PFSK-1 (cell line): ENCODE measurements around the gene SLC6A12.

Experiments
- FOXP2 ChIP-seq: optimal IDR thresholded peaks from 2 replicates; pipeline ENCODE3; 2011; ENCODE audit warnings: borderline replicate concordance, control low read depth, inconsistent platforms; ENCODE audit not compliant: insufficient read depth; ENCODE audit errors: extremely low read length, extremely low read depth
- POLR2AphosphoS5 ChIP-seq: IDR thresholded peaks from 2 replicates; pipeline ENCODE4 v1.6.1; 2012; ENCODE audit warnings: low read depth, mild to moderate bottlenecking, control low read depth, low read length, moderate library complexity
- SIN3A ChIP-seq: IDR thresholded peaks from 2 replicates; pipeline ENCODE4 v1.6.1; 2012; ENCODE audit warnings: mild to moderate bottlenecking, low read length, moderate library complexity, borderline replicate concordance; ENCODE audit not compliant: insufficient read depth
- TAF1 ChIP-seq: IDR thresholded peaks from 2 replicates; pipeline ENCODE4 v1.6.1; 2012; ENCODE audit warnings: low read length, control low read depth, borderline replicate concordance; ENCODE audit not compliant: insufficient read depth
- TF ChIP-seq, protein P1 (sequence below), 2 experiments: IDR thresholded peaks; 2 replicates each; pipeline versions ENCODE4 v1.6.1 to v1.8.0; 2011 to 2012; ENCODE audit warnings: low read depth in 2 of 2, low read length in 2 of 2, control low read depth in 1 of 2, inconsistent platforms in 1 of 2, mild to moderate bottlenecking in 1 of 2, moderate library complexity in 1 of 2; ENCODE audit not compliant: insufficient read depth in 1 of 2

The SLC6A12 gene

DNA sequence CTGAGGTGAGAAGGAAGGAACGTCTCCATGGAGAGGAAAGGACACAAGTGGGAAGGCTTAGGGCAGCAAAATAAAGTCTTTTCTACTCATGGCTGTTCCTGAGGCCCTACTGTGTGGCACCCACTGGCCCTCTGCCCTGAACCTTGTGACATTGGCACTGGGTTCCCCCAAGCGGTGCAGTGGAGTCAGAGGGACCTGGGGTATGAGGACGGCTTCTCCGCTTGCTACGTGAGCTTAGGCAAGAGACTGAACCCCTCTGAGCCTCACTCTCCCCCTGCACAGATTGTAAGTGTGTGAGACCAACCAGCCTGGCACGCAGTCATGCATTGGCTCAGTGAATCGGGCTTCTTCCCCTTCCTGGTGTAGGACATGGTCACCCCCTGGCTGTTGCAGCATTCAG lies 19.7 kb downstream of the SLC6A12 start:
- TF ChIP-seq FOXP2, result no peak
- TF ChIP-seq TAF1, result no peak
- TF ChIP-seq, protein P1, sequence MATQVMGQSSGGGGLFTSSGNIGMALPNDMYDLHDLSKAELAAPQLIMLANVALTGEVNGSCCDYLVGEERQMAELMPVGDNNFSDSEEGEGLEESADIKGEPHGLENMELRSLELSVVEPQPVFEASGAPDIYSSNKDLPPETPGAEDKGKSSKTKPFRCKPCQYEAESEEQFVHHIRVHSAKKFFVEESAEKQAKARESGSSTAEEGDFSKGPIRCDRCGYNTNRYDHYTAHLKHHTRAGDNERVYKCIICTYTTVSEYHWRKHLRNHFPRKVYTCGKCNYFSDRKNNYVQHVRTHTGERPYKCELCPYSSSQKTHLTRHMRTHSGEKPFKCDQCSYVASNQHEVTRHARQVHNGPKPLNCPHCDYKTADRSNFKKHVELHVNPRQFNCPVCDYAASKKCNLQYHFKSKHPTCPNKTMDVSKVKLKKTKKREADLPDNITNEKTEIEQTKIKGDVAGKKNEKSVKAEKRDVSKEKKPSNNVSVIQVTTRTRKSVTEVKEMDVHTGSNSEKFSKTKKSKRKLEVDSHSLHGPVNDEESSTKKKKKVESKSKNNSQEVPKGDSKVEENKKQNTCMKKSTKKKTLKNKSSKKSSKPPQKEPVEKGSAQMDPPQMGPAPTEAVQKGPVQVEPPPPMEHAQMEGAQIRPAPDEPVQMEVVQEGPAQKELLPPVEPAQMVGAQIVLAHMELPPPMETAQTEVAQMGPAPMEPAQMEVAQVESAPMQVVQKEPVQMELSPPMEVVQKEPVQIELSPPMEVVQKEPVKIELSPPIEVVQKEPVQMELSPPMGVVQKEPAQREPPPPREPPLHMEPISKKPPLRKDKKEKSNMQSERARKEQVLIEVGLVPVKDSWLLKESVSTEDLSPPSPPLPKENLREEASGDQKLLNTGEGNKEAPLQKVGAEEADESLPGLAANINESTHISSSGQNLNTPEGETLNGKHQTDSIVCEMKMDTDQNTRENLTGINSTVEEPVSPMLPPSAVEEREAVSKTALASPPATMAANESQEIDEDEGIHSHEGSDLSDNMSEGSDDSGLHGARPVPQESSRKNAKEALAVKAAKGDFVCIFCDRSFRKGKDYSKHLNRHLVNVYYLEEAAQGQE (IDR thresholded peaks at IDR 0.05; ENCODE audit: insufficient read depth in 1 of 2, low read depth in 2 of 2, low read length in 2 of 2), result no peak
- no peak for TF ChIP-seq POLR2AphosphoS5
- no peak for TF ChIP-seq SIN3A

DNA sequence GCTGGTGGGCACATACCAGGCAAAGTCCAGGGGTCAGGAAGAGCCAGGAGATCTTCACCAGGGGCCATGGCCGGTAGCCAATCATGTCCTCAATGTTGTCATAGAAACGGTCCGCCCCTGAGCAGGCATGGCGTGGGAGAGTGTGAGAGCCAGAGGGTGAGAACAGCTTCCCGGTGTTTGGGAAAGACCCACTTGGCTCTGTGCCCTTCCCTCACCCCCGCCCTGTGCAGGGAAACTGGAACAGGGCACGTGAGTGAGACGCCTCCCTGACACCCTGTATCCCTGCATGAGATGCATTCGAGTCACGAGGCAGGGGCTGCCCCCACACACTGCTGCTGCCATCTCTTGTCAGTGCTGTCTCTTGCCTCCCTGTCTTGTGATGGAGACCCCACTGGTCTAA lies 20.7 kb downstream of the SLC6A12 start:
- TF ChIP-seq, protein P1 (IDR thresholded peaks at IDR 0.05; ENCODE audit: insufficient read depth in 1 of 2, low read depth in 2 of 2, low read length in 2 of 2), result no peak
- TF ChIP-seq POLR2AphosphoS5 (no peak), FOXP2 (no peak), SIN3A (no peak), TAF1 (no peak)

DNA sequence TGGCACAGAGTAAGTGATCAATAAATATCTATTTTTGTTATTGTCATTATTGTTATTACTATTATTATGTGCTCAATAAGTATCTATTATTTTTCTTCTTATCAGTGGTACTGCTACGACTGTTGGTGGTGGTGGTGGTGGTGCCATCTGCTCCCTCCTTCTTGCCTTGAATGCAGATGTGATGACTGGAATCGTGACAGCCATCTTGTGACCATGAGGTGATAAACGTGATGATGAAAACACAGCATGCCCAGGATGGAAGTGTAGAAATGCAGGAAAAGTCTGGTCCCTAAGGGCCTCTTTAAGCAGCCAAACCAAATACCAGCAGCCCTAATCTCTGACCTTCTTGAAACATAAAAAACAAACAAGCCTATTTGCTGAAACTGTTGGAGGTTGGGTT lies 22.4 kb downstream of the SLC6A12 start:
- TF ChIP-seq SIN3A (no peak), POLR2AphosphoS5 (no peak), TAF1 (no peak), FOXP2 (no peak)
- TF ChIP-seq, protein P1 (IDR thresholded peaks at IDR 0.05; ENCODE audit: insufficient read depth in 1 of 2, low read depth in 2 of 2, low read length in 2 of 2), result no peak

- TF ChIP-seq, protein P1 (IDR thresholded peaks at IDR 0.05; ENCODE audit: insufficient read depth in 1 of 2, low read depth in 2 of 2, low read length in 2 of 2), result no peak
- TF ChIP-seq POLR2AphosphoS5 (no peak), SIN3A (no peak), FOXP2 (no peak), TAF1 (no peak)
Observed at GRCh38 chr12:190881-191280, 23.1 kb downstream of the SLC6A12 start.

- TF ChIP-seq POLR2AphosphoS5, result no peak
- no peak for TF ChIP-seq SIN3A
- no peak for TF ChIP-seq FOXP2
- TF ChIP-seq, protein P1 (IDR thresholded peaks at IDR 0.05; ENCODE audit: insufficient read depth in 1 of 2, low read depth in 2 of 2, low read length in 2 of 2), result no peak
- TF ChIP-seq TAF1, result no peak
Observed at GRCh38 chr12:189622-189962, 24.4 kb downstream of the SLC6A12 start.
